Measurements from ENCODE around the gene CHST9.

DNA sequence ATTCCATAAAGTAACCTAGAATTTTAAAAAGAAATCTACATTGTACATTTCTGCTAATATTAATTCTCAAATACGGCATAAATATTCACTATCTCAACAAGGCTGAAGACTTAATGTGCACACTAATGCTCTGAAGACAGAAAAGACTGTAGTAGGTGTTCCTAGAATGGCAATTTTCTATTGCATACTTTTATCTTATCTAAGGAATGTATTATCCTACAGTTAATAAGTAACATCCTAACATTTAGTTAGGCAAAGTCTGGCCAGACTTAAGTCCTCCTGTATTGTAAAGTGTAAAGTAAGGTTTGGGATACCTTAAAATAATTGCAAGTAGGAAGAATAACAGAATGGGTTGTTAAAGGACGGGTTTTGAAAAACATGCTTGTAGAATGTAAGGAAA is 42.2 kb downstream of the CHST9 start:
- TF ChIP-seq, protein P1, sequence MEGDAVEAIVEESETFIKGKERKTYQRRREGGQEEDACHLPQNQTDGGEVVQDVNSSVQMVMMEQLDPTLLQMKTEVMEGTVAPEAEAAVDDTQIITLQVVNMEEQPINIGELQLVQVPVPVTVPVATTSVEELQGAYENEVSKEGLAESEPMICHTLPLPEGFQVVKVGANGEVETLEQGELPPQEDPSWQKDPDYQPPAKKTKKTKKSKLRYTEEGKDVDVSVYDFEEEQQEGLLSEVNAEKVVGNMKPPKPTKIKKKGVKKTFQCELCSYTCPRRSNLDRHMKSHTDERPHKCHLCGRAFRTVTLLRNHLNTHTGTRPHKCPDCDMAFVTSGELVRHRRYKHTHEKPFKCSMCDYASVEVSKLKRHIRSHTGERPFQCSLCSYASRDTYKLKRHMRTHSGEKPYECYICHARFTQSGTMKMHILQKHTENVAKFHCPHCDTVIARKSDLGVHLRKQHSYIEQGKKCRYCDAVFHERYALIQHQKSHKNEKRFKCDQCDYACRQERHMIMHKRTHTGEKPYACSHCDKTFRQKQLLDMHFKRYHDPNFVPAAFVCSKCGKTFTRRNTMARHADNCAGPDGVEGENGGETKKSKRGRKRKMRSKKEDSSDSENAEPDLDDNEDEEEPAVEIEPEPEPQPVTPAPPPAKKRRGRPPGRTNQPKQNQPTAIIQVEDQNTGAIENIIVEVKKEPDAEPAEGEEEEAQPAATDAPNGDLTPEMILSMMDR (IDR thresholded peaks at IDR 0.05; ENCODE audit: low read length): no peak
- no peak for TF ChIP-seq EZH2 (IDR thresholded peaks at IDR 0.05; ENCODE audit: borderline replicate concordance, low read length)

All from OCI-LY1 (cell line).